ENCODE measurements around the gene RBMX. TPM values are rescaled to one million over a fixed set of nuclear protein-coding genes. Genes with fewer than 3 reads are reported as not detected.
A peak's percentile ranks its signal among the peaks of the same experiment; 100 is the strongest.

RBMX gene
- total RNA-seq, 1 donor from 2014 or later = 267 TPM

- no peak for DNase-seq (ENCODE audit: low spot score)
- H3K27me3 Mint-ChIP-seq (ENCODE audit: unreplicated experiment) = no peaks in the 10 kb centered on the region
- H3K27ac Mint-ChIP-seq (ENCODE audit: unreplicated experiment) = no peak overlapping the region
- H3K4me3 Mint-ChIP-seq (ENCODE audit: unreplicated experiment) = no peak overlapping the region
- TF ChIP-seq, protein P1, sequence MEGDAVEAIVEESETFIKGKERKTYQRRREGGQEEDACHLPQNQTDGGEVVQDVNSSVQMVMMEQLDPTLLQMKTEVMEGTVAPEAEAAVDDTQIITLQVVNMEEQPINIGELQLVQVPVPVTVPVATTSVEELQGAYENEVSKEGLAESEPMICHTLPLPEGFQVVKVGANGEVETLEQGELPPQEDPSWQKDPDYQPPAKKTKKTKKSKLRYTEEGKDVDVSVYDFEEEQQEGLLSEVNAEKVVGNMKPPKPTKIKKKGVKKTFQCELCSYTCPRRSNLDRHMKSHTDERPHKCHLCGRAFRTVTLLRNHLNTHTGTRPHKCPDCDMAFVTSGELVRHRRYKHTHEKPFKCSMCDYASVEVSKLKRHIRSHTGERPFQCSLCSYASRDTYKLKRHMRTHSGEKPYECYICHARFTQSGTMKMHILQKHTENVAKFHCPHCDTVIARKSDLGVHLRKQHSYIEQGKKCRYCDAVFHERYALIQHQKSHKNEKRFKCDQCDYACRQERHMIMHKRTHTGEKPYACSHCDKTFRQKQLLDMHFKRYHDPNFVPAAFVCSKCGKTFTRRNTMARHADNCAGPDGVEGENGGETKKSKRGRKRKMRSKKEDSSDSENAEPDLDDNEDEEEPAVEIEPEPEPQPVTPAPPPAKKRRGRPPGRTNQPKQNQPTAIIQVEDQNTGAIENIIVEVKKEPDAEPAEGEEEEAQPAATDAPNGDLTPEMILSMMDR (IDR thresholded peaks at IDR 0.05; ENCODE audit: unreplicated experiment) = no peak
- peaks cover 3% of the 10 kb centered on the region for H3K36me3 Mint-ChIP-seq (ENCODE audit: low read depth, unreplicated experiment)
- H3K9me3 Mint-ChIP-seq (ENCODE audit: unreplicated experiment) = no peaks in the 10 kb centered on the region
- H3K4me1 Mint-ChIP-seq (ENCODE audit: unreplicated experiment) = no peaks in the 10 kb centered on the region
These were observed 41.3 kb downstream of the RBMX start for GRCh38 chrX:136839196-136839595.

DNA sequence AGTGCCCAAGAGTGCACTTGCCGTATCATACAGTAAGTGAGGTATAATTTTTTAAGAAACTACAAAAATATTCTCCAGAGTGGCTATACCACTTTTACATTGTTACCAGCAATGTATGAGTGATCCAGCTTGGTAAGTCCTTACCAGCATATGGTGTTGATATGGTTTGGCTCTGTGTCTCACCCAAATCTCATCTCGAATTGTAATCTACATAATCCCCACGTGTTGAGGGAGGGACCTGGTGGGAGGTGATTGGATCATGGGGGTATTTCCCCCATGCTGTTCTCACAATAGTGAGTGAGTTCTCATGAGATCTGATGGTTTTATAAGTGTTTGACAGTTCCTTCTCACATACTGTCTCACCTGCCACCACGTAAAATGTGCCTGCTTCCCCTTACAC, 44.8 kb downstream of the RBMX start:
- Mint-ChIP-seq H3K27me3 (ENCODE audit: unreplicated experiment) (no peaks in the 10 kb centered on the region), H3K27ac (ENCODE audit: unreplicated experiment) (no peak overlapping the region), H3K36me3 (ENCODE audit: low read depth, unreplicated experiment) (peaks cover 3% of the 10 kb centered on the region), H3K4me1 (ENCODE audit: unreplicated experiment) (no peaks in the 10 kb centered on the region), H3K4me3 (ENCODE audit: unreplicated experiment) (no peak overlapping the region), H3K9me3 (ENCODE audit: unreplicated experiment) (no peaks in the 10 kb centered on the region)
- TF ChIP-seq, protein P1 (IDR thresholded peaks at IDR 0.05; ENCODE audit: unreplicated experiment) = no peak
- no peak for DNase-seq (ENCODE audit: low spot score)

DNA sequence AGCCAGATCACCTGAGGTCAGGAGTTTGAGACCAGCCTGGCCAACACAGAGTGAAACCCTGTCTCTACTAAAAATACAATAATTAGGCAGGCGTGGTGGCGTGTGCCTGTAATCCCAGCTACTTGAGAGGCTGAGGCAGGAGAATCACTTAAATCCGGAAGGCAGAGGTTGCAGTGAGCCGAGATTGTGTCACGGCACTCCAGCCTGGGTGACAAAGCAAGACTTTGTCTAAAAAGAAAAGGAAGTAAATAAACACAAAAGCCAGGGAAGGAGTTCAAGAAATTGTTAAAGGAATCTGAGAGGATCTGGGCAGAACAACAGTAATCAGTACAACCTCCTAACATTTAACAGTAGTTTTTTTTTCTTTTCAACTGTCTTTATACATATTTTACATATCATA, 51.1 kb downstream of the RBMX start:
- H3K4me3 Mint-ChIP-seq (ENCODE audit: unreplicated experiment) = no peak overlapping the region
- H3K27me3 Mint-ChIP-seq (ENCODE audit: unreplicated experiment) = no peaks in the 10 kb centered on the region
- peaks cover 6% of the 10 kb centered on the region for H3K4me1 Mint-ChIP-seq (ENCODE audit: unreplicated experiment)
- H3K36me3 Mint-ChIP-seq (ENCODE audit: low read depth, unreplicated experiment) = peaks cover 4% of the 10 kb centered on the region
- no peaks in the 10 kb centered on the region for H3K9me3 Mint-ChIP-seq (ENCODE audit: unreplicated experiment)
- no peak for DNase-seq (ENCODE audit: low spot score)
- H3K27ac Mint-ChIP-seq (ENCODE audit: unreplicated experiment) = peak overlapping the region; percentile 61
- TF ChIP-seq, protein P1 (IDR thresholded peaks at IDR 0.05; ENCODE audit: unreplicated experiment) = no peak

- Mint-ChIP-seq H3K9me3 (ENCODE audit: unreplicated experiment) (no peaks in the 10 kb centered on the region), H3K27me3 (ENCODE audit: unreplicated experiment) (no peaks in the 10 kb centered on the region), H3K4me1 (ENCODE audit: unreplicated experiment) (peaks cover 6% of the 10 kb centered on the region), H3K4me3 (ENCODE audit: unreplicated experiment) (no peak overlapping the region), H3K27ac (ENCODE audit: unreplicated experiment) (peak overlapping the region; percentile 37), H3K36me3 (ENCODE audit: low read depth, unreplicated experiment) (peaks cover 4% of the 10 kb centered on the region)
- TF ChIP-seq, protein P1 (IDR thresholded peaks at IDR 0.05; ENCODE audit: unreplicated experiment) = no peak
- peak; percentile 2 for DNase-seq (ENCODE audit: low spot score)
These were observed 51.7 kb downstream of the RBMX start for GRCh38 chrX:136828830-136829229.

DNA sequence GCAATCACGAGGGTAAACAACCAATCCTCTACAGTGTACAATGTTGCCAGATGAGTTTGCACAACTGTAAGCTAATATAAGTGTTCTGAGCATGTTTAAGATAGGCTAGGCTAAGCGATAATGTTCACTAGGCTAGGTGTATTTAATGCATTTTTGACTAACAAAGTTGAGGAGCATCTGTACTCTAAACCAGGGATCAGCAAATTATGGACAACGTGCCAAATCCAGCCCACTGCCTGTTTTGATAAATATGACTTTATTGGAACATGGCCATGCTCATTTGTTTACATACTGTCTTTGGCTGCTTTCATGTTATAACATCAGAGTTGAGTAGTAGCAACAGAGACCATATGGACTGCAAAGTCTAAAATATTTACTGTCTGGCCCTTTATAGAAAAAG, 53.5 kb downstream of the RBMX start:
- TF ChIP-seq, protein P1 (IDR thresholded peaks at IDR 0.05; ENCODE audit: unreplicated experiment) = no peak
- Mint-ChIP-seq H3K27me3 (ENCODE audit: unreplicated experiment) (no peaks in the 10 kb centered on the region), H3K36me3 (ENCODE audit: low read depth, unreplicated experiment) (peaks cover 4% of the 10 kb centered on the region), H3K4me3 (ENCODE audit: unreplicated experiment) (no peak overlapping the region), H3K4me1 (ENCODE audit: unreplicated experiment) (peaks cover 6% of the 10 kb centered on the region), H3K9me3 (ENCODE audit: unreplicated experiment) (no peaks in the 10 kb centered on the region), H3K27ac (ENCODE audit: unreplicated experiment) (no peak overlapping the region)
- DNase-seq (ENCODE audit: low spot score) = no peak
